ENCODE data around the gene MAP1B. TPM values are rescaled to one million over a fixed set of nuclear protein-coding genes. Genes with fewer than 3 reads are reported as not detected.
A peak's percentile ranks its signal among the peaks of the same experiment; 100 is the strongest.

MAP1B gene
- polyA plus RNA-seq, 12 donors = 23.7 to 125 (median 36.7) TPM

DNA sequence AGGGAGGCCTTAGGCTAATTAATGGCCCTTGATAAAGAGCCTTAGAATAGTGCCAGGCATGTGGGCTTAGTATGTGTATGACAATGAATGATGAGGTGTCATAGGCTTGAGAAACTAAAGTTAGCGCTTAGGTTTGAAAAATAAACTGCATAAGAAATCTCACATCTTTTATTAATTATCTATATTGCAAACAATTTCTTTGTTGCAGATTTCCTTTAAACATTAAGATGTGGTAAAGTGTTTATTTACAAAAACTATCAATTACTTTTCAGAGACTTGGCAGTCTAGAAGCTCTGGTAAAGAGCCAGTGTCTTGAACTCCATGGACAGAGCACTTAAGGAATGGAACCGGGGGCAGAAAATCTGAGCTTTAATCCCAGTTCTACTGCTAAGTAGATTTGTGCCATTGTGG is 23.1 kb downstream of the MAP1B start:
- DNase-seq = no peak

DNA sequence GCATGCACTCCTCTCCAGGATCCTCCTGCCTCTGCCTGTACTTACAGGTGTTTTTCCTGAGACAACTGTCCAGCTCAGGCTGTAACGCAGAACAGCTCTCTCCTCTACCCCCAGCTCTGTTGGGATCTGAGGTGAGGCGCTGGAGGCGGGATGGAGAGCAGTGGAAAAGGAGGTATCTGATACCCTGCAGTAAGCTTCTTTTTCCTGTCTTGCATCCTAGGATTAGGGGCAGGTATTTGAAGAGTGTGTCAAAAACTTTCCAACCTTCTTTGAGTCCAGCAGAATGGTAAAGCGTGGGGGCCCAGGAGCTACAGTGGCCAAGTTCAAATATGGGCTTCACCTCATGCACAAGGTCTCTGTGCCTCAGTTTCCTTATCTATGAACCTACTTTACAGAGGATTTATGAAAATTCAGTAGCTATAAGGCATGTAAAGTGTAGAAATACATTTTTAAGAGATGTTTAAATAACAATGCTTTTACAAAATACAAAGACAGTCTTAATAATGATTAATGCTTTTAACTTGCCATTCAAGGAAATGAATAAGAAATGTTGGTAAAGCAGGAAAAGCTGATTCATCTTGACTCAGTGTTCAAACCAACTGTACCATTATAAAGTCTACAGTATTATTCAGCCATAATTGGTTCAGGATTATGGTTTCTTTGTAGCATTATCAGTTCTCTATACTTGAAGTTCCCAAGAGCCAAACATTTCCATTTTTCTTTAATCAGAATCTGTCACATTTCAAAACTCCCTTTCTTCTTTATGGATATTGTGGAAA is 26.1 kb downstream of the MAP1B start:
- no peak for DNase-seq

DNA sequence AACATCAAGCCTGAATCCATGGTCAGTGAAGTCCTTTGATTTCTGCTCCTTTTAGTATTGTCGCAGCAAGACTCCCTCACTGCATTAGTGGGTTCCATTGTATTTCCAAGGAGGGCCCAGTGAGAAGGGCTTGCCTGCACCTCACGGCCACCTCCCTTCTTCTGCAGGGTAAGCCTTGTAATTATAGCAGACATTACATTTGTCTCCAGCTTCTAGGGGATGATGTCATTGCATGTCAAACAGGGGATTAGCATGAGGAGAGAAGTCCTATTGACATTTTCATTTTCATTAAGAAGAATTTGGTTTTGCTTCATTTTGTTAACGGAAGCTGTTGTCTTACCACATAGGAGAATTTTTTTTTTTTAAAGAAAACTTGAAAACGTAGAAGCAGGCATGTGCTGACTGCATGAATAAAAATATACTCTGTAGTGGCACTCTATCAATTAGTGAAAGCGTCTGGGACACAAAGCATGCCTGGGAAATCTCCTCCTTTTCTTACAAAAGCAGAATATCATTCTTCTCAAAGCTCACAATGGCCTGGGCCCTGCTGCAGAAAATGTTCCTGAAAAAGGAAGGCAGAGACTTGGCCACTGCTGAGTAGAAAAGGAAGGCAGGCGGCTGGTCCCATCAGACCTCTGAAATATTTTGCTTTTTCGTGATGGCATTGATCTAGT is 27.1 kb downstream of the MAP1B start:
- DNase-seq = no peak

DNA sequence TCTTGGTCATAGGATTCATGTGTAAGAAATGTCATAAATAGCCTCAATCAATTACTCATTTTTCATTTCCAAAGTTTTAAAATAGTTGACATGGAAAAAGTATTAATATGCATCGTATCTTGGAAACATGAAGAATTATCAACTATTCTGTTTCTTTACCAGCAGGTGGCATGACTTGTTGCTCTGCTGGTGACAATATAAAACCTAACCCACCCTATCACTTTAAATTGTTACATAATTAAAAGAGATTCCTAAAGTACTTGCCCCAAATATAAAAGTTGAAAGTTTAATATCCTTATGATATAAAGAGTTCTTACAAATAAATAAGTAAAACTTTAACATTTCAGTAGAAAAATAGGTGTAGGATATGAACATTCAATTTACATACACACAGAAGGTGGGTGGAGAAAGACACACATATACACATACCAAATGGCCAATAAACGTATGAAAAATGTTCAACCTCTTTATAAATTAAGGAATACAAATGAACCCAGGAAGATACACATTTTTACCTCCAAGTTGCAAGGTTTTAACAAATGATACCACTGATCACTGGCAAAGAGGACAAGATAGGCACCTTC is 30.6 kb downstream of the MAP1B start:
- DNase-seq = no peak

DNA sequence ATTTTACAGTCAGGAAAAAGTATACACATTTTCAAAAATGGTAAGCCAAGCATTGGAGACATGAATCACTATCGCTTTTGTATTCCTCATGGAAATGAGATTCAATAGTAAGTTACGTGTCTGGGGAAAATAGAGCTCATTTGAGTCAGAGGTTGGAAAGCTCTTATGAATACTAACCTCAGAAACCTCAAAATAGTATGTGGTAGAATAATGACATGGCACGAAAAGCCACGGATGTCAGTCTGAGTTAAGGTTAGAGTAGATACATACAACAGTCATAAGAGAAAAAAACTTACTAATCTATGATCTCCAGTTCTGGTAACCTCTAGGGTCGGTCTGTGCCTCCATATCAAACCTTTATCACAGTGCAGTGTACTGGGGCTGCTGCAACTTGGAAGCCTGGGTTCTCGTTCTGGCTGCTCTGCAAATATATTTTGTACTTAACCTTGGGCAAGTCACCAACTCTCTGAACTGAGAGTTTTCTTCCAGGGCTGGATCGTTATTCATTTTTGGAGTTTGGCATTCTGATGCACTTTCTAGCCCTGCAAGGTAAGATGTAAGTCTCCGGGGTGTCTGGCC is 31.8 kb downstream of the MAP1B start:
- peak; percentile 48 for DNase-seq

DNA sequence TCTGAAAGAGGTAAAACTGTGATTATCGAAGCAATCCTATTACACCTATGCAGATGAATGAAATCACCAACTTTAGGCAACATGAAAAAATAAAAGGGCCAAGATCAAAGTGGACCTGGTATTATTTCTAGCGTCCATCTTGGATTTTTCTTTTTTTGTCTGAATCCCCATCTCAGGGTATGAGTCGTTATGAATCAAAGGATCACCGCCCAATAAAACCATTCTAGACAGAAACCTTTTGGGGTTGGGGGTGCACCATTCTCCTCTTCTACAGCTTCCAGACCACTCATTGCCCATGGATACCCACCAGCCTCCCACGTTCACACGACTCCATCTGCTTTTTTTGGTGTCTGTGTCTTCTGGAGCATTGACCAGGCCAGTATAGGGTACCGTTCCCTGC is 33.4 kb downstream of the MAP1B start:
- no peak for DNase-seq

DNA sequence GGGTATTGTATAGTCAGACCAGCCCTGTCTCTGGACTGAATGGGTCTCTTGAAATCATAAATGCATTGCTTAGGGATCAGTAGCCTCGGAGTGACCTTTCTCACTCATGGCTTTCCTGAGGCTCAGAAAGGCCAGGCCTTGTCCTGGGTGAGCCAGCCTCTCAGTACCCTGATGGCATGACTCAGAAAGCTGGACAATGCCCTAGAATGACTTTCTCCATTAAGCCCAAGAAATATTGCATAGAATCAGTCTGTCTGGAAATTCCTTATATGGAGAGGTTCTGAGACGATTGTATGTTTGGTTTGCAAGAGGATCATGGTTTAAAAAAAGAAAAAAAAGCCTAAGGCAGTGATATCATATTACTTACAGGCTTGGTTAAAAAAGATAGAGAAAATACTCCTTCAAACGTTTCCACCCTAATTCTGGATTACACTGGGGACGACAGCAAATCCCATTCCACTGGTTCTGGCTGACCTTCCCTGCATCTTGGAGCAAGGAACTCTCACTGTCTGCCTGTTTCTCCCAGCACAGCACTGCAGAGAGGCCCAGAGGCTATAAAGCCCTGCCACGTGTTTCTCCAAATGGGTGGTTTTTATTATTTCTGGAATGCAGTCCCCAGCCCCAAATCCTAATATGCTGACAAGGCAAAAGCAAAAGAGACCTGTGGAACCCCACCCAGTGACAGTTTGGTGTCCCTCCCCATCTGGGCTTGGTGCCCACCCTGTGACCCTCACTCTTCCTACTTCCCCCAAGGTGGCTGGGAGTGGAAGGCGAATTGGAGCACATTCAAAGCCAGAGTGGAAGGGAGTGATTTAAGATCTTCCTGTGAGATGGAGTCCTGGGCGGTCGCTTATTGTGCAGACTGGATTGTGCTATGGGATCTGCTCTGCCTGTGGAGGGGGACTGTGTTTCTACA is 34.4 kb downstream of the MAP1B start:
- DNase-seq = peak; percentile 84

DNA sequence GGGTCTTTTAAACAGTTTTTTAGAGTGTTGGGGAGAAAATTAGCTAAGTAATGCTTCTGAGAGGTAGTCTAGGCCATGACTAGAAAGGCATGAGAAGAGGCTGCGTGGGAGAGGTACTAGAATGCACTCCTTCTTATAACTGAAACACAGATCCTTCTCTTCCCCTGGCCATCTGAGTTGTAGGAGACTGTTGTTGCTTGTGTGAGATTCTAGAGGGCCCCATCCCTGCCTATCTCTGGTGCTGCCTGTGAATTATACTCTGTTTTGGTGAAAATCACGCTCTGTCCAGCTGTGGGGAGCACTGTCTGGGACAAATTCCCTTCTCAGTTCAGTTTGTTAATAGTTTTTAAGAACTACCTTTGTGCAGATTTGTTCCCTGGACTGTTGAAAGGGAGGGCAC is 37.5 kb downstream of the MAP1B start:
- DNase-seq = no peak

DNA sequence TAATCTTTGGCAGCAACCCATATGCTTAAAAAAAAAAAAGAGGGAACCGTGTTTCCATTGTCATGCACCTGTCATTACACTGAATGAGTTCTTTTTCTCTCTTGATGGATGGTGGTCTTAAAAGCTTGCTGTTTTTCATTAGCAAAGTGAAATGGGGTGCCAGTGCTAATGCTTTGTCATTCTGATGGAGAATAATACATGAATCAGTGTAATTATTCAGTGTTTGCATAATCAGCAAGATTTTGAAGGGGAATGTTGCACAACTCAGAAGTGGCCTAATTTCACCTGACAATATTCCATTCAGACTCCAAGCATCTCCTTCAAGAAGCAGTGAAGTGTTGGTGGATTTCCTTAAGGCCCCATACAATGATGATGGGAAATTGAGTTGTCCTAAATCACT is 38.1 kb downstream of the MAP1B start:
- no peak for DNase-seq

DNA sequence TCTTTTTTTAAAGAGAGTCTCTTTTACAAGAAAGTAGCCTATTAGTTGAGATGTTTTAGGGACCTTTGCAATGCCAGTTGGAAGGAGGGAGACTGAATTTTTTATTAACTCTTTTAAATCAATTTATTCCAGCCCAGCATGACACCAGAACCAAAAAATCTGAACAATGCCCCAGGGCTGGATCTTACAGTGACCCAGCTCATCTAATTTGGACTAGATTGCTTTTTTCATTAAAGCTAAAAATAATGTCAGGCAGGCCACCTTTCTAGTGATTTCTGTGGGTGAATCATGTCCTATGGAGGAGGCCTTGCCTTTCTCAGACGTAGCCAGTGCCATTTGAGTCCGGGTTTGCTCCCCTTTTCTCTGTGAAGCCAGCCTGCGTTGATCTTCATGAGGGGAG is 38.8 kb downstream of the MAP1B start:
- no peak for DNase-seq

DNA sequence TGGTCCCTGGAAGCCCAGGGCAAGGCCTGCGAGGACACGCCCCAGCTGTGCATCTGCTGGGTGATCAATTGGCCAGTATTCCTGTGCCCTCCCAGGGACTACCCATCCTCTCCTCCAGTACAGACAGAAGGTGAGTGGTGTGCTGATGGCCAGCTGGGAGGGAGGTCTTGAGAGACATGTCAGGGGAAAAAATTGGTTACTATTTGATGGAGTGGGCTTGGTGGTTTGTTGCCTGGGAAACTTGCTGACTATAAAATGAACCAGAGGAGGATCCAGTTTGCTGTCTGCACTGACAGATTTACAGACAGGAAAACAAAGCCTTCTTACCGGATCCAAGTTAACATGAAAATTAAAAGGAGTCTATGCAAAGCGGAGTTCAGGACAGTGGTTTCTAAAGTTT is 40.3 kb downstream of the MAP1B start:
- DNase-seq = no peak

DNA sequence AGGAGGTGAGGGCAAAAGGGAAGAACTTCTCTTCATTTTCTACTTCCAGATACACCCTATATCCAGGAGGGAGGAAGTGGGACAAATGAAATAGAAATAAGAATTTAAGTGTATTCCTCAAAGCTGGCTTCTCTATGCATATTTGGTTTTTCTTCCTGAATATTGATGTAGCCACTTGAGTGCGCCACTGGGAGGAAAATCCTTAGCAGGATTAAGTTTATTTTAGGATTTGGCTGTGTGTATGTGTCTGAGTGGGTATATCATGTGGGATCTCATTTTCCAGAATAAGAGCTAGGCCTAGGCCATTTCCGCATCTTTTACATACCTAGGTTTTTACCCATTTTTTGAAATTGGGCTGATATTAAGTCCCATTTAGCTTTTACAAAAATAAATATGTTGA is 42.5 kb downstream of the MAP1B start:
- no peak for DNase-seq

DNA sequence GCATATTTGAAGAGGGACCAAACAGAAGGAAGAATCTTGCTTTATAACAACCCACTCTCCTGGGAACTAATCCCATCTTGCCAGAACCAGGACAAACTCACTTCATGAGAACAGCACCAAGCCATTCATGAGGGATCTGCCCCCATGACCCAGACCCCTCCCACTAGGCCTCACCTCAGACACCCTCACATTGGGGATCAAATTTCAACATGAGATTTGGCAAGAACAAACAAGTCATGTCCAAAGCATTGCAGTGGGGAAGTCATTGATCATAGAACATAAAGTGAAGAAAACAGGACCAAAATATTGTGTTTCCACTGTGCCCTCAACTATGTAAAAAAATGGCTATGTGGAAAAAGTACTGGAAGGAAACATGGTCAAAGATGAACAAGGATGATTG is 43.9 kb downstream of the MAP1B start:
- no peak for DNase-seq

DNA sequence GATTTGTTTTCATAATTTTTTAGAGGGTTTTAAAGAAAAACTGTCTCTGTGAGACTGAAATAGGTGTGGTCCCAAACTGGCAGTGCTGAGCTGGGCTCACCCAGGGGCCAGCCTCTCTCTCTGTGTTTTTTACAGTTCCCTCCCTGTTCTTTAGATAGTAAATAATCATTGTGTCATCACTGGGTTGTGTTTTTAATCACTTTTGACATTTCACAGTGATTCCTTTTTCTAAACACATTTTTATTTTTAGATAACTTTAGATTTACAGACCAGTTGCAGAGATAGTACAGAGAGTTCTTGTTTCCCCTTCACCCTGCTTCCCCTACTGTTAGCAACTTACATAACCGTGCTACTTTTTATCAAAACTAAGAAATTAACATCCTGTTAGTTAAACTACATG is 44.4 kb downstream of the MAP1B start:
- no peak for DNase-seq

DNA sequence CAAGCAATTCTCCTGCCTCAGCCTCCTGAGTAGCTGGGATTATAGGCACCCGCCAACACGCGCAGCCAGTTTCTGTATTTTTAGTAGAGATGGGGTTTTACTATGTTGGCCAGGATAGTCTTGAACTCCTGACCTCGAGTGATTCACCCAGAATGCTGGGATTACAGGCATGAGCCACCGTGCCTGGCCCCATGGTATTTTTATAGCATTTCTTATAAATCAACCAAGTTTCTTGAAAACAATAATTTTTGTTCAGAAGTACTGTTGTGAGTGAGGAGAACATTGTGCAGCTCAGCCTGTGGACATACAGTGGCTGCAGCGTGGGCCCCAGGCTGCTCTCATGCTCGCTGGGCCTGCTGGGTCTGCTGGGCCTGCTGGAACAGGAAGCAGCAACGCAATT is 45.3 kb downstream of the MAP1B start:
- no peak for DNase-seq

DNA sequence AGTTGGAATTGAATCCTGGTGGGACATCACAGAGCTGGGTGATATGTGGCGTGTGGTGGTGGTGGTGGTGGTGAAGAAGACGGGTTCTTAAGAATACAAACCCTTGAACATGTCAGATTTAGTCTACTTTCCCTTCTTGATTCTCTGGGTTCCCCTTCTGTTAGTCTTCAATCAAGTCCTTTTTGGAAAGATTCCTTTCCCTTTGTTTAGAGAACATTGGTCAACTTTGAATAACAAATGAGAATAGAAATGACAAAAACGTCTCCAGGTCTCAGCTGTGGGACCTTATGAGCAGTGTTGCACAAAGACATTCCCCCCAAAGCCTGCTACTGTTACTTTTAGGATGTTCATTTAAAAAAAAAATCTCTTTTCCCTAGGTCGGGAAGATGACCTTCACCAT is 46.3 kb downstream of the MAP1B start:
- no peak for DNase-seq

DNA sequence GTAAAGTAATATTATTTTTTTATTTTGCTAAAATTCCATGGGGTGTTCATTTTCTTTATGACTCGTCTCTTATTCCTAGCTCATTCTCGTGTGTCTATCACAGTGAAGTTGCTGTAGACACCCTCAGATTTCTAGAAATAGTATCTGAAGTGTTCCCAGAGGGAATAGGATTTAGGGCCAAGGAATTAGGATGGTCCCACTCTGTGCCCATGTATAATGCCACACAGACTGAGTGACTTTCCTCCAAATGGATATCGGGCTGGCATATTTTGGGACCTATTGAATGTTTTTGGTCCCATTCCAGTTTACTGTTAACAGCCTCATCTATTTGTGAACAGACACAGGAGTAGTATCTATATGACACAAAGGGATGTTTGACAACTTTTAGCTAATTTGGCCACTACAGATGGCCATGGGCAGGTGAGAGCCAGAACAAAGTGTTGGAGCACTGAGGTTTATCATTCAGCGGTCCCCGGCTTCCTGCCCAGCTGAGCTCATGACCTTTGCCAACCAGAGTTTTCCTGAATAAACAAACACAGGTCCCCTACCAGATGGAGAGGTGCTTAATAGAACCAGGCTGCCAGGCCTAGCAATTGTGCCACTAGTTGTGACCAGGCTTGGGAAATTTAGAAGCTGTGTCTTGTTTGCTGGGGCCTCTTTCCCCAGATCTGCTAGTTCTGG is 46.9 kb downstream of the MAP1B start:
- no peak for DNase-seq

DNA sequence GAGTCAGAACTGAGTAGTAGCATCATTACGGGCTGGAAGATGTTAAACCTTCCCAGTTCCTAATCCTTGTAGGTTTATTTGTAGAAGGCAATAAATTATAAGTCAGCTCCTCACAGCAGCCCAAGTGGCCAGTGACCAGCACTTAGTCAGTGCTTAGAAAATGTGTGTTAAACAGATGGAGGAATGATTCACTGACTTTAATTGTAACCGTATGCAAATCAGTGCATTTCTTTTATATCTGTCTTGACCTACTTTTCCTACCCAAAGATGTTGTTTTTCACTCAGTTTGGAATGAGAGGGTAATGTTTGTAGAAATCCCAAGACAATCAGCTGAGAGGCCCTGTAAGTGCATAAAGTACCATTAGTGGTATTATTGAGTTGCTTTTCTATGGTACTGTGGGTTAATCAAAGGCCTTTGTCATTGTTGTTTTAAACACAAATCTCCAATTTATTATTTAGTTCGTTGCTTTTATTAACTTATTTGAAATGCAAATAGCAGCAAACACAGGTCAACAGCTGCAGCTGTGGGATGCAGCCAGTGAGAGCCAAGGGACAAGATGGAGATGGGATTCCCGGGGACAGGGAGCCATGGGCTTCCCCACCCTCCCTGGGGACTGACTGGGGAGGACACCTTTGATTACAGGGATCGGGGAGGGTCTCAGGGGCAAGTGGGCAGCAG is 49.8 kb downstream of the MAP1B start:
- DNase-seq = peak; percentile 76

DNA sequence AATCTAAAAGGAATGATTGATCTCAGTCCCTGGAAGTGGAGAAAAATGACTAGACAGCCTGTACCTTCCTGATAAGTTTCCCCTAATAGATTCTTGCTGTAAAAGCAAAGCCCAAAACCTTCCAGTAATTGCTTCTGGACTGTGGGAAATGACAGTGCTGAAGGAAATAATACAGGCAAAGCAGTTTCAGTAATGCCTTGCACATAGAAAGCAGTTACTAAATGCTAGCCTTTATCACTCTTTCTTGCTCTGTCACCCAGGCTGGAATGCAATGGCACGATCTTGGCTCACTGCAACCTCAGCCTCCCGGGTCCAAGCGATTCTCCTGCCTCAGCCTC is 50.3 kb downstream of the MAP1B start:
- DNase-seq = no peak

DNA sequence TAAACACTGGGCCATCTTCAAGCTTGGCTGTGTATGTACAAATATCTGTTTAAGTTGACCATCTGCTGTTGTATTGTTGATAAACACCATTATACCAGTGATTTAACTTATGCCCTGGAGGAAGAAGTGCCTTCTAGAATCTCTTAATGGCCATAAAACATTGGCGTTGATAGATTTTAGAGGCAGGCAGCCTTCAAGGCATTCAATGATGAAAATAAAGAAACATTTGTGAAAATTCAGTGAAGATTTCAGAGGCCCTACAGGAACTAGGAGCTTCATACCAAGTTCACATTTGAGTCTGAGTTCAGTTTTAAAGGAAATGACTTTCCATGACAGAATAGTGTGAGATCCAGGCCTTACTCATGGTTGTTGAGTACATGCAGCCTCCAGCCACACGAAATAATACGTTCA is 52.2 kb downstream of the MAP1B start:
- DNase-seq = no peak

DNA sequence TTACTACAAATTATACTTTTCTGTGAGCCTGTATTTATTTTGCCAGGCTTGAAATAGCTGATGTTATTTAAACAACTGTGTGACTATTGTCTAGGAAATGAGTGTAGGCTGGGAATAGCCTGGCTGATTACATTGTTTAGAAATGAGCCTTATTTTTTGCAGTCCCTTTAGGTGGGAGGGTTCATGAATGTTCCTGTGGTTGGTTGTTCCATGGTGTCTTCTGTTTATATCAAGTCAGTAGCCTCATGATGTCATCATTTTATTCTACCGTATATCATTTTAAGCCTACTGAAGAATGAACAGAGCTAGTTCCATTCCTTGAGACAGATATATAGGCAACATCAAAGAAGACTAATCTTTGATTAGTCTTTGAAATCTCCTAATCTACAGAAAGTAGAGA is 53.1 kb downstream of the MAP1B start:
- DNase-seq = no peak
